ENCODE measurements around the gene RUSC2. TPM values are rescaled to one million over a fixed set of nuclear protein-coding genes. Genes with fewer than 3 reads are reported as not detected.
A peak's percentile ranks its signal among the peaks of the same experiment; 100 is the strongest.
"Not testable (repeated sequence)": the region's sequence is repeated elsewhere in the genome, so short reads cannot be mapped to it uniquely, and the experiment has no call there.

RUSC2 gene
- 1 to 10 TPM; 1.2 to 1.4 TPM for total RNA-seq

GRCh38 chr9:35489313-35490154 is at the start of gene RUSC2:
TSS of gene RUSC2 (plus strand) at chr9:35490111. CDS start at chr9:35546522, 56,411 bp downstream.
- peaks cover 24% of the 10 kb centered on the region for H3K4me1 Mint-ChIP-seq
- ChIA-PET CTCF (interaction anchor here (0.6 to 1.0 kb wide), 2 partner anchors 64 to 407 kb away, joined by 3 read pairs; no protein-coding TSS in a partner anchor), POLR2A (no interaction called here)
- peak within 1 kb of the TSS; percentile 71 for H3K4me3 Mint-ChIP-seq
- DNase-seq: peak; percentile 47
- H3K27ac Mint-ChIP-seq: no peak within 1 kb of the TSS
- peaks cover 31% of the 10 kb centered on the region for H3K27me3 Mint-ChIP-seq
- H3K36me3 Mint-ChIP-seq (ENCODE audit: low read depth): no peaks in the 10 kb centered on the region
- H3K9me3 Mint-ChIP-seq: no peaks in the 10 kb centered on the region

- DNase-seq: no peak
- Mint-ChIP-seq H3K27me3 (peaks cover 29% of the 10 kb centered on the region), H3K4me1 (no peaks in the 10 kb centered on the region), H3K27ac (no peak overlapping the region), H3K4me3 (no peak overlapping the region), H3K9me3 (no peaks in the 10 kb centered on the region), H3K36me3 (ENCODE audit: low read depth) (no peaks in the 10 kb centered on the region)
- ChIA-PET CTCF (no interaction called here), POLR2A (no interaction called here)
Measured at GRCh38 chr9:35446012-35446411, 43.9 kb upstream of the RUSC2 start.

GRCh38 chr9:35448496-35448895 is 41.4 kb upstream of the RUSC2 start:
- no peaks in the 10 kb centered on the region for H3K4me1 Mint-ChIP-seq
- ChIA-PET CTCF (no interaction called here), POLR2A (no interaction called here)
- H3K9me3 Mint-ChIP-seq: no peaks in the 10 kb centered on the region
- no peak overlapping the region for H3K4me3 Mint-ChIP-seq
- no peak for DNase-seq
- H3K36me3 Mint-ChIP-seq (ENCODE audit: low read depth): no peaks in the 10 kb centered on the region
- no peak overlapping the region for H3K27ac Mint-ChIP-seq
- peaks cover 31% of the 10 kb centered on the region for H3K27me3 Mint-ChIP-seq

GRCh38 chr9:35452481-35452880 is 37.4 kb upstream of the RUSC2 start:
- H3K9me3 Mint-ChIP-seq: peaks cover 3% of the 10 kb centered on the region
- no peak overlapping the region for H3K4me3 Mint-ChIP-seq
- no peaks in the 10 kb centered on the region for H3K36me3 Mint-ChIP-seq (ENCODE audit: low read depth)
- ChIA-PET POLR2A (no interaction called here), CTCF (no interaction called here)
- peaks cover 27% of the 10 kb centered on the region for H3K27me3 Mint-ChIP-seq
- H3K27ac Mint-ChIP-seq: no peak overlapping the region
- DNase-seq: no peak
- H3K4me1 Mint-ChIP-seq: no peaks in the 10 kb centered on the region

GRCh38 chr9:35453786-35454185 is 36.1 kb upstream of the RUSC2 start:
- H3K36me3 Mint-ChIP-seq (ENCODE audit: low read depth): no peaks in the 10 kb centered on the region
- H3K9me3 Mint-ChIP-seq: peaks cover 3% of the 10 kb centered on the region
- ChIA-PET CTCF (no interaction called here), POLR2A (no interaction called here)
- DNase-seq: no peak
- H3K27me3 Mint-ChIP-seq: peaks cover 26% of the 10 kb centered on the region
- no peaks in the 10 kb centered on the region for H3K4me1 Mint-ChIP-seq
- H3K4me3 Mint-ChIP-seq: no peak overlapping the region
- H3K27ac Mint-ChIP-seq: no peak overlapping the region

GRCh38 chr9:35464141-35465025 is 25.5 kb upstream of the RUSC2 start:
- ChIA-PET CTCF (interaction anchor here (0.5 kb wide), 1 partner anchor 436 kb away, joined by 3 read pairs; no protein-coding TSS in a partner anchor), POLR2A (no interaction called here)
- no peaks in the 10 kb centered on the region for H3K4me1 Mint-ChIP-seq
- DNase-seq: no peak
- H3K9me3 Mint-ChIP-seq: peaks cover 6% of the 10 kb centered on the region
- no peak overlapping the region for H3K27ac Mint-ChIP-seq
- H3K36me3 Mint-ChIP-seq (ENCODE audit: low read depth): peaks cover 3% of the 10 kb centered on the region
- no peak overlapping the region for H3K4me3 Mint-ChIP-seq
- peaks cover 38% of the 10 kb centered on the region for H3K27me3 Mint-ChIP-seq

GRCh38 chr9:35470340-35470739 is 19.6 kb upstream of the RUSC2 start:
- H3K9me3 Mint-ChIP-seq: no peaks in the 10 kb centered on the region
- H3K27ac Mint-ChIP-seq: no peak overlapping the region
- POLR2A ChIA-PET: no interaction called here
- H3K4me3 Mint-ChIP-seq: no peak overlapping the region
- no peak for DNase-seq
- CTCF ChIA-PET: no interaction called here
- no peaks in the 10 kb centered on the region for H3K4me1 Mint-ChIP-seq
- H3K27me3 Mint-ChIP-seq: peaks cover 36% of the 10 kb centered on the region
- no peaks in the 10 kb centered on the region for H3K36me3 Mint-ChIP-seq (ENCODE audit: low read depth)

- no peaks in the 10 kb centered on the region for H3K9me3 Mint-ChIP-seq
- peaks cover 40% of the 10 kb centered on the region for H3K27me3 Mint-ChIP-seq
- POLR2A ChIA-PET: no interaction called here
- H3K36me3 Mint-ChIP-seq (ENCODE audit: low read depth): no peaks in the 10 kb centered on the region
- no peak overlapping the region for H3K4me3 Mint-ChIP-seq
- H3K27ac Mint-ChIP-seq: no peak overlapping the region
- CTCF ChIA-PET: interaction anchor here (0.6 to 1.0 kb wide), 2 partner anchors 177 to 1491 kb away, joined by 3 to 5 read pairs; no protein-coding TSS in a partner anchor
- no peaks in the 10 kb centered on the region for H3K4me1 Mint-ChIP-seq
- DNase-seq: no peak
Measured at GRCh38 chr9:35470894-35471293, 19.0 kb upstream of the RUSC2 start.

- no peak overlapping the region for H3K27ac Mint-ChIP-seq
- H3K9me3 Mint-ChIP-seq: no peaks in the 10 kb centered on the region
- H3K4me3 Mint-ChIP-seq: no peak overlapping the region
- no peak for DNase-seq
- peaks cover 17% of the 10 kb centered on the region for H3K27me3 Mint-ChIP-seq
- H3K4me1 Mint-ChIP-seq: no peaks in the 10 kb centered on the region
- ChIA-PET CTCF (interaction anchor here (1.3 to 2.1 kb wide), 2 partner anchors 359 to 577 kb away, joined by 6 to 11 read pairs; no protein-coding TSS in a partner anchor), POLR2A (no interaction called here)
- no peaks in the 10 kb centered on the region for H3K36me3 Mint-ChIP-seq (ENCODE audit: low read depth)
Measured at GRCh38 chr9:35476596-35476995, 13.3 kb upstream of the RUSC2 start.

- CTCF ChIA-PET: interaction anchor here (0.7 to 2.1 kb wide), 6 partner anchors 159 to 578 kb away, joined by 3 to 11 read pairs (median 6); partner anchors contain the start of genes ATOSB and UNC13B
- H3K36me3 Mint-ChIP-seq (ENCODE audit: low read depth); H3K27ac Mint-ChIP-seq; H3K4me1 Mint-ChIP-seq; H3K4me3 Mint-ChIP-seq; H3K9me3 Mint-ChIP-seq; POLR2A ChIA-PET: not testable (repeated sequence)
- peak; percentile 25 for DNase-seq
- H3K27me3 Mint-ChIP-seq: peaks cover 17% of the 10 kb centered on the region
Measured at GRCh38 chr9:35477211-35477855, 12.6 kb upstream of the RUSC2 start.

GRCh38 chr9:35478871-35479270 is 11.0 kb upstream of the RUSC2 start:
- H3K27ac Mint-ChIP-seq: no peak overlapping the region
- no peaks in the 10 kb centered on the region for H3K4me1 Mint-ChIP-seq
- H3K9me3 Mint-ChIP-seq: no peaks in the 10 kb centered on the region

GRCh38 chr9:35481347-35481975 is 8.4 kb upstream of the RUSC2 start:
- Mint-ChIP-seq H3K27ac (no peak overlapping the region), H3K4me3 (no peak overlapping the region), H3K4me1 (no peaks in the 10 kb centered on the region), H3K27me3 (peaks cover 3% of the 10 kb centered on the region), H3K36me3 (ENCODE audit: low read depth) (no peaks in the 10 kb centered on the region), H3K9me3 (no peaks in the 10 kb centered on the region)
- POLR2A ChIA-PET: no interaction called here
- peak; percentile 33 for DNase-seq
- CTCF ChIA-PET: no interaction called here

More at GRCh38 chr9:35478871-35479270, 11.0 kb upstream of the RUSC2 start:
- H3K4me3 Mint-ChIP-seq: no peak overlapping the region
- CTCF ChIA-PET: interaction anchor here (0.9 to 1.8 kb wide), 4 partner anchors 316 to 579 kb away, joined by 3 to 7 read pairs (median 6); partner anchors contain the start of gene UNC13B
- POLR2A ChIA-PET: no interaction called here
- DNase-seq: no peak
- H3K27me3 Mint-ChIP-seq: peaks cover 17% of the 10 kb centered on the region
- H3K36me3 Mint-ChIP-seq (ENCODE audit: low read depth): no peaks in the 10 kb centered on the region
